ENCODE data around the gene SSR1.
"Not testable (repeated sequence)": the region's sequence is repeated elsewhere in the genome, so short reads cannot be mapped to it uniquely, and the experiment has no call there.

Gene SSR1

GRCh38 chr6:7339007-7339732 is 26.2 kb upstream of the SSR1 start:
- DNase-seq (ENCODE audit: low read depth) = peak; percentile 44
- H3K4me3 ChIP-seq (ENCODE audit: low read depth, low read length) = not testable (repeated sequence)
- peak; percentile 58 for TF ChIP-seq CTCF (conservative IDR thresholded peaks at IDR 0.05; ENCODE audit: low read depth, low read length)

GRCh38 chr6:7338031-7338430 is 25.0 kb upstream of the SSR1 start:
- no peak overlapping the region for H3K4me3 ChIP-seq (ENCODE audit: low read depth, low read length)
- no peak for TF ChIP-seq CTCF (conservative IDR thresholded peaks at IDR 0.05; ENCODE audit: low read depth, low read length)
- DNase-seq (ENCODE audit: low read depth) = peak; percentile 39

- TF ChIP-seq CTCF (conservative IDR thresholded peaks at IDR 0.05; ENCODE audit: low read depth, low read length) = no peak
- DNase-seq (ENCODE audit: low read depth) = no peak
- no peak overlapping the region for H3K4me3 ChIP-seq (ENCODE audit: low read depth, low read length)
Observed at GRCh38 chr6:7335519-7335918, 22.5 kb upstream of the SSR1 start.

GRCh38 chr6:7334685-7335084 is 21.7 kb upstream of the SSR1 start:
- no peak for DNase-seq (ENCODE audit: low read depth)
- H3K4me3 ChIP-seq (ENCODE audit: low read depth, low read length) = no peak overlapping the region
- no peak for TF ChIP-seq CTCF (conservative IDR thresholded peaks at IDR 0.05; ENCODE audit: low read depth, low read length)

- DNase-seq (ENCODE audit: low read depth) = no peak
- no peak overlapping the region for H3K4me3 ChIP-seq (ENCODE audit: low read depth, low read length)
- no peak for TF ChIP-seq CTCF (conservative IDR thresholded peaks at IDR 0.05; ENCODE audit: low read depth, low read length)
Observed at GRCh38 chr6:7332090-7332745, 19.2 kb upstream of the SSR1 start.

GRCh38 chr6:7331452-7331851 is 18.5 kb upstream of the SSR1 start:
- DNase-seq (ENCODE audit: low read depth) = no peak
- no peak overlapping the region for H3K4me3 ChIP-seq (ENCODE audit: low read depth, low read length)
- no peak for TF ChIP-seq CTCF (conservative IDR thresholded peaks at IDR 0.05; ENCODE audit: low read depth, low read length)

- no peak for TF ChIP-seq CTCF (conservative IDR thresholded peaks at IDR 0.05; ENCODE audit: low read depth, low read length)
- no peak for DNase-seq (ENCODE audit: low read depth)
- no peak overlapping the region for H3K4me3 ChIP-seq (ENCODE audit: low read depth, low read length)
Observed at GRCh38 chr6:7328243-7328642, 15.2 kb upstream of the SSR1 start.

Data from choroid plexus epithelial cell (primary cell).